KMS-11 (cell line): ENCODE data around the gene NOCT.

Experiments
- H2AFZ ChIP-seq: fragments of 200-600 bp; sonication (generic); 2 replicates; pipeline ENCODE4 v1.6.1; 2016; ENCODE audit warnings: antibody characterized with exemption, mixed run types, low read depth
- H3K27ac ChIP-seq: fragments of 200-600 bp; sonication (generic); 2 replicates; pipeline ENCODE4 v1.6.1; 2016; ENCODE audit warnings: mild to moderate bottlenecking, mixed run types
- H3K27me3 ChIP-seq: fragments of 200-600 bp; sonication (generic); 2 replicates; pipeline ENCODE4 v1.6.1; 2017; ENCODE audit warnings: mild to moderate bottlenecking, low read depth, mixed run types, moderate library complexity; ENCODE audit not compliant: insufficient read depth
- H3K36me3 ChIP-seq: fragments of 200-600 bp; sonication (generic); 2 replicates; pipeline ENCODE4 v1.6.1; 2017; ENCODE audit warnings: mild to moderate bottlenecking, mixed run types; ENCODE audit not compliant: insufficient read depth
- H3K4me1 ChIP-seq: fragments of 200-600 bp; sonication (generic); 2 replicates; pipeline ENCODE4 v1.6.1; 2016; ENCODE audit warnings: mild to moderate bottlenecking, low read depth, mixed run types; ENCODE audit not compliant: poor library complexity, severe bottlenecking
- H3K4me2 ChIP-seq: fragments of 200-600 bp; sonication (generic); 2 replicates; pipeline ENCODE4 v1.7.0; 2016; ENCODE audit warnings: mild to moderate bottlenecking, mixed run types
- H3K4me3 ChIP-seq: fragments of 200-600 bp; sonication (generic); IDR thresholded peaks from 2 replicates; pipeline ENCODE4 v1.6.1; 2017; ENCODE audit warnings: low read depth, low read length, mixed read lengths; ENCODE audit not compliant: insufficient read depth
- H3K79me2 ChIP-seq: fragments of 200-600 bp; sonication (generic); 2 replicates; pipeline ENCODE4 v1.6.1; 2016; ENCODE audit warnings: low read depth, mixed run types; ENCODE audit not compliant: insufficient read depth
- H3K9ac ChIP-seq: fragments of 200-600 bp; sonication (generic); 2 replicates; pipeline ENCODE4 v1.6.1; 2016; ENCODE audit warnings: mild to moderate bottlenecking, mixed run types
- H4K20me1 ChIP-seq: fragments of 200-600 bp; sonication (generic); 2 replicates; pipeline ENCODE4 v1.6.1; 2016; ENCODE audit warnings: mild to moderate bottlenecking, mixed run types; ENCODE audit not compliant: insufficient read depth
- CTCF ChIP-seq: fragments of 200-600 bp; sonication (generic); conservative IDR thresholded peaks from 2 replicates; pipeline ENCODE4 v1.6.1; 2017; ENCODE audit warnings: low read depth, mild to moderate bottlenecking, antibody characterized with exemption, low read length, moderate library complexity, mixed read lengths

The NOCT gene

DNA sequence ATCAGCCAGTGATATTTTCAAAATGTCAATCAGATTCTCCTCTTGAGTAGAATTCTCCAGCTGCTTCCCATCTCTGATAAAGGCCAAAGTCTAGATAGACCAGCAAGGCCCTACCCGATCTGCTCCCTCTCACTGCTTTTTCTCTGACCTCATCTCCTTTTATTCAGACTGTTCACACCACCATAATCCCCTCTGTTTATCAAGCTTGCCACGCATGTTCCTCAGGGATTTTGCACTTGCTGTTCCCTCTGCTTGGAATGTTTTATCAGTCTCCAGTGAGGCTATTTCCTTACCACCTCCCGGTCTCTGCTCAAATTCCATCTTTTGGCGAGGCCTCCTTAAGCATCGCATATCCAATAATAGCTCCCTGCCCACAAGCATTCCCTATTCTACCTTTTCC is 20.1 kb downstream of the NOCT start:
- peaks cover 65% of the 10 kb centered on the region for H3K79me2 ChIP-seq

DNA sequence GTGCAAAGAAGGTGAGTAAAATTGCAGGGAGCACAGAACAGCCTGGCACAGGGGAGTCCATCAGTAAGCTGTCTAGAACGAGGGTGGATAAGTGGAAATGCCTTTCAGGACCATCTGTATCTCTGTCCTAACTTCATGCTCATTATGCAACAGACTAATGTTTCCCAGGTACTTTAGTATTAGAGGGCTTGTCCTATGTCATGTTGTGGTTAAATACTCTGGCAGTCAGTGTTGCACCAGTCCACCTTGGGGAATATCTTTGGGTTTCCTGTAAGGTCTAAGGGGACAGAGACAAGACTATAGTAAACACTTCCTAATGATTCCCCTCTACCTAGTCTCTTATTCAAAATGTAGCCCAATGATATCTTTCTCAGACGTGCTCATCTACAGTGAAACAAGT is 21.3 kb downstream of the NOCT start:
- H3K27ac ChIP-seq = no peak overlapping the region
- H3K27me3 ChIP-seq = no peaks in the 10 kb centered on the region
- 0 out of 2 replicates have a peak, but pooled peaks cover 6% of the 10 kb centered on the region for H4K20me1 ChIP-seq
- H3K4me2 ChIP-seq = no peak overlapping the region
- H3K36me3 ChIP-seq = no peaks in the 10 kb centered on the region
- no peak overlapping the region for H3K4me3 ChIP-seq
- TF ChIP-seq CTCF = no peak
- peaks cover 56% of the 10 kb centered on the region for H3K79me2 ChIP-seq
- no peak overlapping the region for H2AFZ ChIP-seq
- H3K4me1 ChIP-seq = peaks cover 3% of the 10 kb centered on the region
- no peak overlapping the region for H3K9ac ChIP-seq

More for the DNA sequence above, 20.1 kb downstream of the NOCT start:
- Histone ChIP-seq H3K36me3 (no peaks in the 10 kb centered on the region), H3K4me2 (no peak overlapping the region), H3K27me3 (no peaks in the 10 kb centered on the region), H3K4me3 (no peak overlapping the region), H3K27ac (no peak overlapping the region), H4K20me1 (0 out of 2 replicates have a peak, but pooled peaks cover 11% of the 10 kb centered on the region), H3K4me1 (peaks cover 7% of the 10 kb centered on the region), H2AFZ (no peak overlapping the region), H3K9ac (no peak overlapping the region)
- no peak for TF ChIP-seq CTCF

- Histone ChIP-seq H3K9ac (no peak overlapping the region), H3K4me1 (peaks cover 12% of the 10 kb centered on the region), H3K27ac (no peak overlapping the region), H3K4me2 (no peak overlapping the region), H2AFZ (no peak overlapping the region), H3K27me3 (no peaks in the 10 kb centered on the region), H3K79me2 (peaks cover 44% of the 10 kb centered on the region; the same call in 1 of the 2 replicates), H4K20me1 (no peaks in the 10 kb centered on the region), H3K36me3 (no peaks in the 10 kb centered on the region), H3K4me3 (no peak overlapping the region)
- no peak for TF ChIP-seq CTCF
Observed at GRCh38 chr4:139038874-139039443, 23.4 kb downstream of the NOCT start.

DNA sequence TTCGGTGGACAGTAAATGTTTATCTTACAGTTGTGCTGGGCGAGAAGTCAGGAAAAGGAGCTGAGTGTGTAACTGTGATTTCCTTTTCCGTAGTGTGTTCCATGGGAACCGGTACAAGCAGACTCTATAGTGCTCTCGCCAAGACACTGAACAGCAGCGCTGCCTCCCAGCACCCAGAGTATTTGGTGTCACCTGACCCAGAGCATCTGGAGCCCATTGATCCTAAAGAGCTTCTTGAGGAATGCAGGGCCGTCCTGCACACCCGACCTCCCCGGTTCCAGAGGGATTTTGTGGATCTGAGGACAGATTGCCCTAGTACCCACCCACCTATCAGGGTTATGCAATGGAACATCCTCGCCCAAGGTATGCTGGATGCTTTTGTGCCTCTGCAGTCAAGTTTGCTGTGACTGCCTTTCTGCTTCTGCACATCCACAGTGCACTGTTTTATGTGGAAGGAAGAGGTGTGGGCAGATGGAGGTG is 27.4 kb downstream of the NOCT start:
- Histone ChIP-seq H3K27ac (no peak overlapping the region), H3K4me1 (peaks cover 19% of the 10 kb centered on the region), H2AFZ (no peak overlapping the region), H4K20me1 (no peaks in the 10 kb centered on the region), H3K9ac (no peak overlapping the region), H3K4me2 (no peak overlapping the region), H3K79me2 (peaks cover 32% of the 10 kb centered on the region; the same call in 1 of the 2 replicates), H3K4me3 (no peak overlapping the region), H3K27me3 (no peaks in the 10 kb centered on the region), H3K36me3 (no peaks in the 10 kb centered on the region; the same call in 1 of the 2 replicates)
- TF ChIP-seq CTCF = no peak
